HFFc6 (cell line): ENCODE measurements around the gene RASA3. TPM values are rescaled to one million over a fixed set of nuclear protein-coding genes. Genes with fewer than 3 reads are reported as not detected.

ENCODE experiments used
- DNase-seq: peaks from one replicate; pipeline ENCODE4 v3.0.0-alpha.2; 2018
- H3K27ac Mint-ChIP-seq: 2 replicates; pipeline ENCODE4 v1.8.0; 2020; ENCODE audit warnings: mild to moderate bottlenecking, mixed read lengths
- H3K27me3 Mint-ChIP-seq: 2 replicates; pipeline ENCODE4 v1.8.0; 2021; ENCODE audit warnings: mild to moderate bottlenecking, moderate library complexity, mixed read lengths; ENCODE audit not compliant: insufficient read depth
- H3K36me3 Mint-ChIP-seq: 2 replicates; pipeline ENCODE4 v1.8.0; 2021; ENCODE audit warnings: low read depth, mixed read lengths
- H3K4me1 Mint-ChIP-seq: 2 replicates; pipeline ENCODE4 v1.8.0; 2020; ENCODE audit warnings: low read depth, mixed read lengths
- H3K4me3 Mint-ChIP-seq: 2 replicates; pipeline ENCODE4 v1.8.0; 2020; ENCODE audit warnings: mild to moderate bottlenecking, moderate library complexity, mixed read lengths
- H3K9me3 Mint-ChIP-seq: 2 replicates; pipeline ENCODE4 v1.8.0; 2020; ENCODE audit warnings: mild to moderate bottlenecking, mixed read lengths
- total RNA-seq, 6 experiments: library from RNA; stranded (reverse); fragmentation: NEBNext Ultra II Directional; extraction: Animal tissue kit (Norgen Biotek cat#: 25700); gene quantifications; 2 replicates in 1 of 6; 3 replicates in 5 of 6; pipeline ENCODE4 v1.2.3, GENCODE V29; 2021
- TF ChIP-seq, protein P1 (sequence below): fragments of 200-600 bp; sonication (generic); IDR thresholded peaks from 2 replicates; pipeline ENCODE4 v1.5.0; 2021; ENCODE audit warnings: antibody characterized with exemption, mild to moderate bottlenecking

Gene RASA3
- total RNA-seq, 6 experiments from 2014 or later, result 31.6 to 37.6 (median 33.1) TPM

DNA sequence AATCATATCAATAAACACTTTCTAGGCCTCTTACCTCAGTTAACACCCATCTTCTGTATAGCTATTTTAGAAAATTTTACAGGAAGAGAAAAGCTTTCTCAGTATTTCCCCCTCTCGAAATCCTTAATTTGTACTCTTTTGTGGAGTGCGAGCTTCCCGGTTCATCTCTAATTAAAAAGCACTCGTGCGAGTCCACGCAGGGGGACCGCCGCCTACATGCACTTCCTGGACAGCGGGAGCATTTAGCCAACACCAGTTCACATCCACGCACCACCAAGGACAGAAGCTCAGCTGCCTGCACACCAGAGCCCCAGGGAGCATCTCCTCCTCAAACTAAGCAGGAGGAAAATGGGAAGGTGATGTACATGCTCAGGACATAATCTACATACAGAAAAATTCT, 60.0 kb downstream of the RASA3 start:
- no peak overlapping the region for H3K4me3 Mint-ChIP-seq
- H3K27me3 Mint-ChIP-seq, result peaks cover 9% of the 10 kb centered on the region
- no peak for DNase-seq
- peak overlapping the region; percentile 71; the same call in 1 of the 2 replicates for H3K27ac Mint-ChIP-seq
- peaks cover 45% of the 10 kb centered on the region for H3K36me3 Mint-ChIP-seq
- peaks cover 28% of the 10 kb centered on the region for H3K4me1 Mint-ChIP-seq
- H3K9me3 Mint-ChIP-seq, result peaks cover 5% of the 10 kb centered on the region
- TF ChIP-seq, protein P1, sequence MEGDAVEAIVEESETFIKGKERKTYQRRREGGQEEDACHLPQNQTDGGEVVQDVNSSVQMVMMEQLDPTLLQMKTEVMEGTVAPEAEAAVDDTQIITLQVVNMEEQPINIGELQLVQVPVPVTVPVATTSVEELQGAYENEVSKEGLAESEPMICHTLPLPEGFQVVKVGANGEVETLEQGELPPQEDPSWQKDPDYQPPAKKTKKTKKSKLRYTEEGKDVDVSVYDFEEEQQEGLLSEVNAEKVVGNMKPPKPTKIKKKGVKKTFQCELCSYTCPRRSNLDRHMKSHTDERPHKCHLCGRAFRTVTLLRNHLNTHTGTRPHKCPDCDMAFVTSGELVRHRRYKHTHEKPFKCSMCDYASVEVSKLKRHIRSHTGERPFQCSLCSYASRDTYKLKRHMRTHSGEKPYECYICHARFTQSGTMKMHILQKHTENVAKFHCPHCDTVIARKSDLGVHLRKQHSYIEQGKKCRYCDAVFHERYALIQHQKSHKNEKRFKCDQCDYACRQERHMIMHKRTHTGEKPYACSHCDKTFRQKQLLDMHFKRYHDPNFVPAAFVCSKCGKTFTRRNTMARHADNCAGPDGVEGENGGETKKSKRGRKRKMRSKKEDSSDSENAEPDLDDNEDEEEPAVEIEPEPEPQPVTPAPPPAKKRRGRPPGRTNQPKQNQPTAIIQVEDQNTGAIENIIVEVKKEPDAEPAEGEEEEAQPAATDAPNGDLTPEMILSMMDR, result no peak

DNA sequence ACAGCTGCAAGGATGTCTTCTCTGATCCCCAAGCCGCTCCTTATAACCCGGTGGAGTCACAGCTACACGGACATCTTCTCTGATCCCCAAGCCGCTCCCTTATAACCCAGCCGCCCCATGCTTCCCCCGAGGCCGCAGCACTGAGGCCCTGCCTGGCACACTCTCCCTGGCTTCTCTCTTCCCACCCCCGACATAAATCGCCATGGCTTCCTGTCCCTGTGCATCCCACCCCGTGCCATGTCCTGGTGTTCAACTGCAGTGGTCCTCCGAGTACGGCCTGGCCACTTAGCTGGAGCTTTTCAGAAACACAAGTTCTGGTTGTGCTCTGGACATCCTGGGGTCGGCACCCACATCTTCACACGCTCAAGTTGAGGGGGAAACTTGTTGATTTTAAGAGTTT, 60.4 kb downstream of the RASA3 start:
- H3K4me3 Mint-ChIP-seq, result no peak overlapping the region
- peaks cover 8% of the 10 kb centered on the region; the same call in 1 of the 2 replicates for H3K27me3 Mint-ChIP-seq
- H3K9me3 Mint-ChIP-seq, result peaks cover 5% of the 10 kb centered on the region
- peak overlapping the region; percentile 71 for H3K27ac Mint-ChIP-seq
- H3K36me3 Mint-ChIP-seq, result peaks cover 44% of the 10 kb centered on the region
- H3K4me1 Mint-ChIP-seq, result peaks cover 32% of the 10 kb centered on the region
- TF ChIP-seq, protein P1, result no peak
- DNase-seq, result no peak

DNA sequence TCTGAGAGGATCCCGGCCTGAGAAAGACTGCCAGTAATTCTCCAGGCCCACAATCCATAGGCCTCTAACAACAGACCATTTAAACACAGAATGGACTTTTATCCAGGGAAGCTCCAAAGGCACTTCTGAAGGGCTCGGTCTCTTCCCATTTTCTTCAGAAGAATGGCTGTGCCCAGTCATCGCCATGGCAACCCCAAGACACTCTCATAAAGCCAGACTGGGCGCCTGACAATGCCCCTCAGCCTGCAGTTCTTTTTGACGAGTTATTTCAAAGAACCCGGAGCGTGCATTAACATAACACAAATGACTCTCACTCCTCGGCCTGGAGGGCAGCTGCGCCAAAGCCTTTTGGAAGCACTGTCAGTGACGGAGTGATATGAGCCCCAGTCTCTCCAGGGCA, 61.0 kb downstream of the RASA3 start:
- Mint-ChIP-seq H3K4me3 (no peak overlapping the region), H3K36me3 (peaks cover 38% of the 10 kb centered on the region), H3K27ac (peak overlapping the region; percentile 71), H3K9me3 (peaks cover 5% of the 10 kb centered on the region), H3K4me1 (peaks cover 36% of the 10 kb centered on the region), H3K27me3 (peaks cover 9% of the 10 kb centered on the region; the same call in 1 of the 2 replicates)
- TF ChIP-seq, protein P1, result no peak
- no peak for DNase-seq

DNA sequence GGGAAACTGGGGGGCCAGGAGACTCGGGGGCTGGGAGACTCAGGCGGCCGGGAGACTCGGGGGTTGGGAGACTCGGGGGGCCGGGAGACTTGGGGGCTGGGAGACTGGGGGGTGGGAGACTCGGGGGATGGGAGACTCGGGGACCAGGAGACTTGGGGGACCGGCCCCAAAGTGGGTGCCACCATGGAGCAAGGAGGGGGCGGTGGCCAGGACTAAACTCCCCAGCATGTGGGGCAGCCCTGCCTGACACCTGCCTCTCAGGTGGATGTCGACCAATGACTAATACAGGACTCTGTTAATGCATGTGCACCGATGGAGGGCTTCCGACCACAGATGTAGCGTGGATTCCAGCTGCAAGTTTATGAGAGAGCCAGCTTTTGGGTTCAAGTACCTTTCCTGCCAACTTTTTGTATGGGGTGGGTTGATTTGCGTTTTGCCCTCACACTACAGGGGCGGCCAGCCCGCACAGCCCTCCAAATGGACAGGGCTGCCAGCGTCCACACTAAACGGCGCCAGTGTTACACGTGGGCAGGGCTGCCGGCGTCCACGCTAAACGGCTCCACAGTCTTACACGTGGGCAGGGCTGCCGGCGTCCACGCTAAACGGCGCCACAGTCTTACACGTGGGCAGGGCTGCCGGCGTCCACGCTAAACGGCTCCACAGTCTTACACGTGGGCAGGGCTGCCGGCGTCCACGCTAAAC, 62.2 kb downstream of the RASA3 start:
- DNase-seq, result no peak
- Mint-ChIP-seq H3K27ac (no peak overlapping the region), H3K4me1 (peaks cover 48% of the 10 kb centered on the region), H3K4me3 (no peak overlapping the region), H3K36me3 (peaks cover 34% of the 10 kb centered on the region), H3K9me3 (peaks cover 5% of the 10 kb centered on the region), H3K27me3 (peaks cover 7% of the 10 kb centered on the region)
- TF ChIP-seq, protein P1, result no peak

DNA sequence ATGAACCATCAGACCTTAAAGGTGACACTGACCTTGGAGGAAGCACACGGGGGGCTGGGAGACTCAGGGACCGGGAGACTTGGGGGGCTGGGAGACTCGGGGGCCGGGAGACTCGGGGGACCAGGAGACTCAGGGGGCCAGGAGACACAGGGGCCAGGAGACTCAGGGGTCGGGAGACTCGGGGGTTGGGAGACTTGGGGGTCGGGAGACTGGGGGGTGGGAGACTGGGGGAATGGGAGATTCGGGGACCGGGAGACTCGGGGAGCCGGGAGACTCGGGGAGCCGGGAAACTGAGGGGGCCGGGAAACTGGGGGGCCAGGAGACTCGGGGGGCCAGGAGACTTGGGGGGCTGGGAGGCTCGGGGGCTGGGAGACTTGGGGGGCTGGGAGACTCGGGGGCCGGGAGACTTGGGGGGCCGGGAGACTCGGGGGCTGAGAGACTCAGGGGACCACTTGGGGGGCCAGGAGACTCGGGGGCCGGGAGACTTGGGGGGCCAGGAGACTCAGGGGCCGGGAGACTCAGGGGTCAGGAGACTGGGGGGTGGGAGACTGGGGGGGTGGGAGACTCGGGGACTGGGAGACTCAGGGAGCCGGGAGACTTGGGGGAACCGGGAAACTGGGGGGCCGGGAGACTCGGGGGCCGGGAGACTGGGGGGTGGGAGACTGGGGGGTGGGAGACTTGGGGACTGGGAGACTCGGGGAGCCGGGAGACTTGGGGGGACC, 62.9 kb downstream of the RASA3 start:
- peaks cover 34% of the 10 kb centered on the region for H3K36me3 Mint-ChIP-seq
- DNase-seq, result no peak

More for the DNA sequence above, 62.9 kb downstream of the RASA3 start:
- Mint-ChIP-seq H3K4me3 (peak overlapping the region; percentile 85; the same call in 1 of the 2 replicates), H3K4me1 (peaks cover 53% of the 10 kb centered on the region), H3K27ac (peak overlapping the region; percentile 94), H3K9me3 (peaks cover 5% of the 10 kb centered on the region), H3K27me3 (peaks cover 15% of the 10 kb centered on the region)
- TF ChIP-seq, protein P1, result no peak
